Activated CD8-positive, alpha-beta T cell treated with anti-CD3 and anti-CD28 coated beads for 36 hours (primary cell): ENCODE data around the gene INSM1. TPM values are rescaled to one million over a fixed set of nuclear protein-coding genes. Genes with fewer than 3 reads are reported as not detected.
"Not testable (repeated sequence)": the region's sequence is repeated elsewhere in the genome, so short reads cannot be mapped to it uniquely, and the experiment has no call there.

Experiments used
- ATAC-seq: fragments of 200-7000 bp; cut with Tn5 transposase; one replicate; pipeline ENCODE4 v1.10.0; 2021; ENCODE audit warnings: mild to moderate bottlenecking, moderate library complexity
- CTCF ChIA-PET: fragments of 350-600 bp; sonication (Branson Sonifier 250); formaldehyde crosslinking; loops from one replicate; lab custom pipeline; 2021; ENCODE audit warnings: antibody characterized with exemption; lab: Charles Lee
- POLR2A ChIA-PET: fragments of 350-600 bp; sonication (Branson Sonifier 250); formaldehyde crosslinking; loops from one replicate; lab custom pipeline; 2021; ENCODE audit warnings: antibody characterized with exemption; lab: Charles Lee
- DNase-seq: peaks from one replicate; pipeline ENCODE4 v3.0.0-alpha.2; 2020
- H3K27ac Mint-ChIP-seq: one replicate; pipeline ENCODE4 v1.8.0; 2021; ENCODE audit warnings: mild to moderate bottlenecking, mixed read lengths
- H3K27me3 Mint-ChIP-seq: one replicate; pipeline ENCODE4 v1.8.0; 2021; ENCODE audit warnings: mixed read lengths
- H3K36me3 Mint-ChIP-seq: one replicate; pipeline ENCODE4 v1.8.0; 2021; ENCODE audit warnings: low read depth, mixed read lengths
- H3K4me1 Mint-ChIP-seq: one replicate; pipeline ENCODE4 v1.8.0; 2021; ENCODE audit warnings: low read depth, mixed read lengths
- H3K4me3 Mint-ChIP-seq: one replicate; pipeline ENCODE4 v1.8.0; 2021; ENCODE audit warnings: mild to moderate bottlenecking, moderate library complexity, mixed read lengths
- H3K9me3 Mint-ChIP-seq: one replicate; pipeline ENCODE4 v1.8.0; 2021; ENCODE audit warnings: mixed read lengths
- intact Hi-C: fragments of 100-400 bp; cut with micrococcal nuclease; formaldehyde crosslinking; loops from one replicate; pipeline ENCODE4 v1.10.0; 2022
- total RNA-seq, 2 experiments: library from RNA; stranded (reverse); gene quantifications; one replicate each; pipeline ENCODE4 v1.2.3, GENCODE V29; 2021
- TF ChIP-seq, protein P1 (sequence below): fragments of 200-600 bp; IDR thresholded peaks from one replicate; pipeline ENCODE4 v1.8.0; 2022; ENCODE audit warnings: antibody characterized with exemption, mild to moderate bottlenecking

Gene INSM1
- total RNA-seq, 2 experiments from 2014 or later = 0.76 to 0.99 TPM

DNA sequence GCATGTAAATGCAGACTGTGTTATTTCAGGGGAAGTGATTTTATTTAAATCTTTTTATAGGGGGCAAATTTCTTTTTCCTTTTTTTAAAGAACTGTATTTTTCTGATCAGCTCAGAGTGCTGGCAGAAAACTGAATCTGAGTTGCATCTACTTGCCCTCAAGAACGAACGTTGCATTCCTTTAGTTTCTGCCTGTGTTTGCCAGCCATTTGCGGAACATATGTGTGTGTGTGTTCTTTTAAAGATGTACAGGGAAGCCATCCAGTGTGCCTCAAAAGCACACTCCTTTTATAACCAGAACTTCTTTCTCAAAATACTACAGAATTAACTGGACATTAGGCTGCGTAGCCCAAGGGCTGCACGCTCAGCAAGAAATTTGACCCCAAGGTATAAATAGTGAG, 25.8 kb upstream of the INSM1 start:
- TF ChIP-seq, protein P1, sequence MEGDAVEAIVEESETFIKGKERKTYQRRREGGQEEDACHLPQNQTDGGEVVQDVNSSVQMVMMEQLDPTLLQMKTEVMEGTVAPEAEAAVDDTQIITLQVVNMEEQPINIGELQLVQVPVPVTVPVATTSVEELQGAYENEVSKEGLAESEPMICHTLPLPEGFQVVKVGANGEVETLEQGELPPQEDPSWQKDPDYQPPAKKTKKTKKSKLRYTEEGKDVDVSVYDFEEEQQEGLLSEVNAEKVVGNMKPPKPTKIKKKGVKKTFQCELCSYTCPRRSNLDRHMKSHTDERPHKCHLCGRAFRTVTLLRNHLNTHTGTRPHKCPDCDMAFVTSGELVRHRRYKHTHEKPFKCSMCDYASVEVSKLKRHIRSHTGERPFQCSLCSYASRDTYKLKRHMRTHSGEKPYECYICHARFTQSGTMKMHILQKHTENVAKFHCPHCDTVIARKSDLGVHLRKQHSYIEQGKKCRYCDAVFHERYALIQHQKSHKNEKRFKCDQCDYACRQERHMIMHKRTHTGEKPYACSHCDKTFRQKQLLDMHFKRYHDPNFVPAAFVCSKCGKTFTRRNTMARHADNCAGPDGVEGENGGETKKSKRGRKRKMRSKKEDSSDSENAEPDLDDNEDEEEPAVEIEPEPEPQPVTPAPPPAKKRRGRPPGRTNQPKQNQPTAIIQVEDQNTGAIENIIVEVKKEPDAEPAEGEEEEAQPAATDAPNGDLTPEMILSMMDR = no peak
- H3K4me1 Mint-ChIP-seq = no peaks in the 10 kb centered on the region
- no peak overlapping the region for H3K27ac Mint-ChIP-seq
- H3K36me3 Mint-ChIP-seq = no peaks in the 10 kb centered on the region
- peaks cover 5% of the 10 kb centered on the region for H3K27me3 Mint-ChIP-seq
- DNase-seq (no peak), ATAC-seq (no peak)
- POLR2A ChIA-PET = interaction anchor here (0.7 kb wide), 1 partner anchor 15 kb away, joined by 3 read pairs; no protein-coding TSS in a partner anchor
- intact Hi-C loops = no loop called here
- CTCF ChIA-PET = interaction anchor here (1.2 kb wide), 1 partner anchor 32 kb away, joined by 3 read pairs; no protein-coding TSS in a partner anchor
- H3K9me3 Mint-ChIP-seq = peaks cover under 1% of the 10 kb centered on the region
- no peak overlapping the region for H3K4me3 Mint-ChIP-seq

DNA sequence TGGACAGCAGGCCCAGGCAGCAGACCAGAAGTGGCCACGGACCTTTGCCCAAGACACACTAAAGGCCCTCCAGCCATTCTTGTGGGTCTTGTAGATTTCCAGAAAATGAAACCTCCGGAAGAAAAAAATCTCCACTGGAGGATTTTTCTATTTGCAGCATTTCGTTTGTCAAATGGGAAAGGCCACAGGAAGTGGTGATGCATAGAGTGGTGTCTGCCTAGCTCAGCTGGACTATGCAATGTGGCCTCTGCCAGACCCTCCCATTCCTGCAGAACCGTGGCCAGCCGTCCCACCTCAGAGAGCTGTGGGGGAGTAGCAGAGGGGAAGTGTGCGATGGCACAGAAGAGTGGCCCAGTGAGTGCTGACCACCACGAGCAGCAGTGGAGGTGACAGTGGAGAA, 24.0 kb upstream of the INSM1 start:
- Mint-ChIP-seq H3K4me3 (no peak overlapping the region), H3K9me3 (peaks cover 3% of the 10 kb centered on the region), H3K36me3 (no peaks in the 10 kb centered on the region), H3K4me1 (no peaks in the 10 kb centered on the region), H3K27me3 (peaks cover 5% of the 10 kb centered on the region), H3K27ac (no peak overlapping the region)
- intact Hi-C loops = no loop called here
- ChIA-PET CTCF (interaction anchor here (1.1 kb wide), 1 partner anchor 16 kb away, joined by 3 read pairs; no protein-coding TSS in a partner anchor), POLR2A (no interaction called here)
- DNase-seq (no peak), ATAC-seq (no peak)
- TF ChIP-seq, protein P1 = no peak

DNA sequence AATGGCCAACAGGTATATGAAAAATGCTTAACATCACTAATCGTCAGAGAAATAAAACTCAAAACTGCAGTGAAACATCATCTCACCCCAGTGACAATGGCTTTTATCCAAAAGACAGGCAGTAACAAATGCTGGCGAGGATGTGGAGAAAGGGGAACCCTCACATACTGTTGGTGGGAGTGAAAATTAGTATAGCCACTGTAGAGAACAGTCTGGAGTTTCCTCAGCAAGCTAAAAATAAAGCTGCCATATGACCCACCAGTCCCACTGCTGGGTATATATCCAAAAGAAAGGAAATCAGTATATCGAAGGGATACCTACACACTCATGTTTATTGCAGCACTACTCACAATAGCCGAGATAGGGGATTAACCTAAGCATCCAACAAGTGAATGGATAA, 23.4 kb upstream of the INSM1 start:
- POLR2A ChIA-PET = no interaction called here
- Mint-ChIP-seq H3K9me3 (peaks cover 3% of the 10 kb centered on the region), H3K27ac (no peak overlapping the region), H3K4me3 (no peak overlapping the region), H3K27me3 (peaks cover 8% of the 10 kb centered on the region), H3K4me1 (no peaks in the 10 kb centered on the region), H3K36me3 (no peaks in the 10 kb centered on the region)
- TF ChIP-seq, protein P1 = no peak
- DNase-seq = no peak
- intact Hi-C loops = no loop called here
- no peak for ATAC-seq
- CTCF ChIA-PET = interaction anchor here (1.1 kb wide), 1 partner anchor 15 kb away, joined by 3 read pairs; no protein-coding TSS in a partner anchor

DNA sequence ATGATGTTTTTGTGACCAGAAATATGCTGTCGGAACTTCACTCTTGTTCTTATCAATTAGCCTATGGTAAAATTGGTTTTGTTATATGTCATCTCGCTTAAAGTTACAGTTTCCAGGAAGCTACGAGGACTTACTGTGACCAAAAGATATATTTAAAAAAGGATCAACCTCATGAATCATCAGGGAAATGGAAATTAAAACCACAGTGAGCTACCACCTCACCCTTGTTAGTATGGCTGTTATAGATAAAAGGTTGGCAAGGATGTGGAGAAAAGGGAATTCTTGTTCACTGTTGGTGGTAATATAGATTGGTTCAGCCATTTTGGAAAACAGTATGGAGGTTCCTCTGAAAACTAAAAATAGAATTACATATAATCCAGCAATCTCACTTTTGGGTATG, 14.3 kb upstream of the INSM1 start:
- intact Hi-C loops = no loop called here
- TF ChIP-seq, protein P1 = no peak
- Mint-ChIP-seq H3K4me1 (peaks cover 4% of the 10 kb centered on the region), H3K9me3 (peaks cover 6% of the 10 kb centered on the region), H3K4me3 (no peak overlapping the region), H3K27me3 (peaks cover 24% of the 10 kb centered on the region), H3K36me3 (no peaks in the 10 kb centered on the region), H3K27ac (no peak overlapping the region)
- POLR2A ChIA-PET = no interaction called here
- ATAC-seq (no peak), DNase-seq (no peak)
- CTCF ChIA-PET = no interaction called here

DNA sequence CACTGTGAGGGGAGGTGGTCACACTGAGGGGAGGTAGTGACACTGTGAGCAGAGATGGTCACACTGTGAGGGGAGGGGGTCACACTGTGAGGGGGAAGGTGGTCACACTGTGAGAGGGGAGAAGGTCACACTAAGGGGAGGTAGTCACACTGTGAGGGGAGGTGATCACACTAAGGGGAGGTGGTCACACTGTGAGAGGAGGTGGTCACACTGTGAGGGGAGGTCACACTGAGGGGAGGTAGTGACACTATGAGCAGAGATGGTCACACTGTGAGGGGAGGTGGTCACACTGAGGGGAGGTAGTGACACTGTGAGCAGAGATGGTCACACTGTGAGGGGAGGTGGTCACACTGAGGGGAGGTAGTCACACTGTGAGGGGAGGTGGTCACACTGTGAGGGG, 12.4 kb upstream of the INSM1 start:
- ATAC-seq, POLR2A ChIA-PET: not testable (repeated sequence)

More for the DNA sequence above, 12.4 kb upstream of the INSM1 start:
- intact Hi-C loops, CTCF ChIA-PET, DNase-seq, H3K4me3 Mint-ChIP-seq, H3K36me3 Mint-ChIP-seq, H3K27ac Mint-ChIP-seq, H3K9me3 Mint-ChIP-seq: not testable (repeated sequence)
- peaks cover 12% of the 10 kb centered on the region for H3K4me1 Mint-ChIP-seq
- peaks cover 24% of the 10 kb centered on the region for H3K27me3 Mint-ChIP-seq
